Hindlimb muscle (tissue), 1 donor: ENCODE measurements around the gene TMEM179B. TPM values are rescaled to one million over a fixed set of nuclear protein-coding genes. Genes with fewer than 3 reads are reported as not detected.
A peak's percentile ranks its signal among the peaks of the same experiment; 100 is the strongest.
"Not testable (repeated sequence)": the region's sequence is repeated elsewhere in the genome, so short reads cannot be mapped to it uniquely, and the experiment has no call there.

Source experiments
- DNase-seq: peaks from one replicate; pipeline ENCODE4 v3.0.0-alpha.2; 2013
- polyA plus RNA-seq: library from polyadenylated mRNA; unstranded; fragments of 120-200 nt; gene quantifications from one replicate; pipeline ENCODE4 v1.2.1, GENCODE V29; 2013; ENCODE audit not compliant: insufficient read length

TMEM179B gene, protein sequence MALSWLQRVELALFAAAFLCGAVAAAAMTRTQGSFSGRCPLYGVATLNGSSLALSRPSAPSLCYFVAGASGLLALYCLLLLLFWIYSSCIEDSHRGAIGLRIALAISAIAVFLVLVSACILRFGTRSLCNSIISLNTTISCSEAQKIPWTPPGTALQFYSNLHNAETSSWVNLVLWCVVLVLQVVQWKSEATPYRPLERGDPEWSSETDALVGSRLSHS
- 29.2 TPM for polyA plus RNA-seq

DNA sequence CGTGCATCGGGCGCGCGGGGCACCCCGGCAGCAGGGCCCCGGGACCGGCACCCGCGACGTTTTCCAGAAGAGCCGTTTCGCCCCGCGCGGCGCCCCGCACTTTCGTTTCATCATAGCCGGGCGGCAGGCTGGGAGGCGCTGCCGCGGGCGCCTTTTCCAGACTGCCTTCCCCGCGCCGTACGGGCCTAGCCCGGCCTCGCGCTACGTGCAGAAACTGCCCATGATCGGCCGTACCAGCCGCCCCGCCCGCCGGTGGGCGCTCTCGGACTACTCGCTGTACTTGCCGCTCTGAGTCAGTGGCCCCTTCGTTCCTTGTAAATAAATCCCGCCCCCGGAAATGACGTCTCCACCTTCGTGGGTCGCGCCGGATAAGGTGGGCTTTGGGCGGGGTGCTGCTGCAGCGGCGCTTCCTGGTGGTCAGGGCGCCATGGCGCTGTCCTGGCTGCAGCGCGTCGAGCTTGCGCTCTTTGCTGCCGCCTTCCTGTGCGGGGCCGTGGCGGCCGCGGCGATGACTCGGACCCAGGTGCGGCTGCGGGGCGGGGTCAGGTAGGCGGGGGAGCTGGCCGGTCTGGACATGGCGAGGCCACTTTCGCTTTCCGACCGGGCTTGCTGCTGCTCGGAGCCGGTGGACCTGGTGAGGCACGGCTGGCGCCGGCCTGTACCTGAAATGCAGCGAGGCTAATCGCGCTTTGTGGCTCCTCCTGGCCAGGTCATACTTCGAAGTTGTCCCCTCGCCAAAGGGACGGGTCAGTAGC is at the start of gene TMEM179B:
Gene TMEM179B (plus strand): TSS at position 398 of the 755 bp plus-strand sequence. CDS start 30 bp downstream, at position 428.
- DNase-seq = peak; percentile 99

DNA sequence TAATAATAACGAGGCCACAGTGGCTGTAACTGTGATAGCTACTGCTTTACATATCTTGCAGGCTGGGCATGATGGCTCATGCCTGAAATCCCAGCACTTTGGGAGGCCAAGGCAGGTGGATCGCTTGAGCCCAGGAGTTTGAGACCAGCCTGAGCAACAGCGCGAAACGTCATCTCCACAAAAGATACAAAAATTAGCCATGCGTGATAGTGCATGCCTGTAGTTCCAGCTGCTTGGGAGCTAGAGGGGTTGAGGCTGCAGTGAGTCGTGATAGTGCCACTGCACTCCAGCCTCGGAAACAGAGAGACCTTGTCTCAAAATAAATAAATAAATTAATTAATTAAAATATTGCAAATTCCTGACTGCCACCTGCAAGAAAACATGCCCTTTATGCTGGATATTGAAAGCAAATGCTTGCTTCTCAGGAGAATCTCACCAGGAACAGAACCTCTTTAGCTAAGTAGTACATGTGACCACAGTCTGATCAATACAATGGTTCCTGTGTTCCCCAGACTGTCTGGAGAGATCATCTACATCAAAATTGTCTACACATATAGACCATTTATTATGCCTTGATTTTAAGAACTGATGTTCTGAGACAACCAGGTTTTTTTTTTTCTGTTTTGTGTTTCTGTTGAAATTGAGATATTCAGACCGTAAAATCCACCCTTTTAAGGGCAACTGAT is 39.6 kb upstream of the TMEM179B start:
- DNase-seq = no peak

DNA sequence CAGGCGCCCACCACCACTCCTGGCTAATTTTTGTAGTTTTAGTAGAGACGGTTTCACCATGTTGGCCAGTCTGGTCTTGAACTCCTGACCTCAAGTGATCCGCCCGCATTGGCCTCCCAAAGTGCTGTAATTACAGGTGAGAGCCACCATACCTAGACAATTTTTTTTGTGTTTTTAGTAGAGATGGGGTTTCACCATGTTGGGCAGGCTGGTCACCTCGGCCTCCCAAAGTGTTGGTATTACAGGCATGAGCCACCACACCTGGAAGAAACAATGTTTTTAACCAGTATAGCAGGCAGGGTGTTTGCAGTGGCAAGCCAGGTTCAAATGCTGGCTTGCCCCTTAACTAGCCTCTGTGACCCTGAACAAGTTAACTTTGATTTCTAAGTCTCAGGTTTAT is 37.3 kb upstream of the TMEM179B start:
- not testable (repeated sequence) for DNase-seq

DNA sequence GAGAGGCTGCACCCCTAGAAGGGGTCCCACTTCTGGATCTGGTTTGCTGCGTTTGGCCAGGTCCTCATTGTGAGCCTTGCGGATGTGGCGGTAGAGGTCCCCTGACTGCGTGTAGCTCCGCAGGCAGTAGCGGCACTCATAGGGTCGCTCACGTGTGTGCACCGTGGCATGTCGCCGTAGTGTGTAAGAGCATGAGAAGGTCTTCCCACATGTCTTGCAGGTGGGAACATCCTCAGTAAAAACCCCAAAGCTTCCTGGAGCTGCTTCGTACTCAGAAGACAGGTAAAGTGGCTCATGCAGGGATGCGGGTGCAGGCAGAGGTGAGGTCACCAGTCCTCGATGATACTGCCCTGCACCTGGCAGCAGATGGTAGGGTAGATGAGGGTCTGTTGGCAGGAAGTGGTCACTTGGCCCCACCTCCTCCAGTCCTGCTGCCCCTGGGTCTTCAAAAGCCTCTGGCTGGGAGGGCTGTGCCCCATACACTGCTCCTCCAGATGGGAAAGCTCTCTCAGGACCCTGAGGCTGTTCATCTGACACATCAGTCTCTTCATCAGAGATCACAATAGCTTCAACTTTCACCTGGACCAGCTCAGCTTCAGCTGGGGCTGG is 34.9 kb upstream of the TMEM179B start:
- no peak for DNase-seq

DNA sequence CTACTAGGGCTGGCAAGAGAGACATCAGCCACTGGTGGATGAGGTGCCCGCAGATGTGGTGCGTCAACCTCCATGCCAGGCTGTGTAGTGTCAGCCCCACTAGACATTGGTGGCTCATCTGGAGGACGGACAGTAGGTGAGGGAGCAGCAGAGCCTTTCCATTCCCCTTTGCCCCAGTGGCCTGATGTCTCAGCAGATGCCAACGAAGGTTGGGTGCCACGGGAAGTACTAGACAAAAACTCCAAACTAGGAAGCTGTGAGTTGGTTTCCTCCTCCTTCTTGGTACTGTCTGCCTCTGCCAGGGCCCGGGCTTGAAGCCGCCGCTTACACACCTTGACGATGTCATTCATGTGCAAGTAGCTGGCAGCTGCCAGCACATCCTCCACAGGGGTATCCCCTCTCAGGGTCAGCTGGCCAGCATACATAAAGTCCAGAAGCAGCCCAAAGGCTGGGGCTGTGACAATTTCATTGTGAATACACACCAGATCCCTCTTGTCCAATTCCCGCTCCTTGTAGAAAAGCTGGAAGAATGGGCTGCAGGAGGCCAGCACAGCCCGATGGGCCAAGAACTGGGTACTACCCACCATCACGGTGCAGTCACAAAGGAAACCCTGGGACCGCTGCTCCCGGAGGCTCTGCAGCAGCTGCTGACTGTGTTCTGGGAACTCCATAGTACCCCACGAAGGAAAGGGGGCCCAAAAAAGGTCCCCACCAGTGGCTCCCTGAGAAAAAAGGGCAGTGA is 34.0 kb upstream of the TMEM179B start:
- no peak for DNase-seq

DNA sequence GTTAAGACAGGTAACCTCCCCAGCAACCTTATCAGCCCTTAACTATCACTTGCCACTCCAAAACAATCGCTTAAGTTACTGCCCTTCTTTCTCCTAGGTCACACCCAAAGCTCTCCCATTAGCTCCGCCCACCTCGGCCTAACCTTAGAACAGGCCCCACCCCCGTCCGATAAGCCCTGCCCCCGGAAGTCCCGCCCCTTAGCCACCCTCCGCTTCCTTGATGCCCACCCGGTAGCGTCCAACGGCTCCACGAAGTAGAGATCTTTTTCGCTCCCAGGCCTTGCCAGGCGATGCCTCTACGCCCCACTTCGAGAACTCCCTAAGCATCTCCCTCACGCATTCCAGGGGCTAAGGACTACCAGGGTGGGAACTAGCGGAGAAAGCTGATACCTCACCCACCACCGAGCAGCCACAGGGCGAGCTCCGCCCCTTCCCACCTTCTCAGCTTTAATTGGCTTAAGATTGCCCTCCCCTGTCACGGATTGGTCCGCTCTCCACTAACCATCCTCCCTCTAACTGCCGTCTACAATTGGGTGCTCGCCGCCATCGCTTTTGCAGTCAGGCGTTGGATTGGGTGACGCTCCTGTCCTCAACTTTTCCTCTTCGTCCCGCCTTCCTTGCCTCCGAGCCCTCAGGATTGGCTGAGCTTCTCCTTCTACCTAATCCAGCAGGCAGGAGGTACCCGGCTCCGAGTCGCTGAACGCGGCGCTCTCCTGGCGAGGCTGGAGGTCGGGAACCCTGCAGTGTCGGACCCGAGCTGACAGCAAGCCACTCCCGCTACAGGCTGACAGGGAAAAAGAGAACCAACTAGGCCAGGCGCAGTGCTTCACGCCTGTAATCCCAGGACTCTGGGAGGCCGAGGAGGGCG is 33.2 kb upstream of the TMEM179B start, which contains the start of gene ZBTB3:
Gene ZBTB3 (minus strand): TSS at position 425 of the 868 bp plus-strand sequence. CDS start 496 bp downstream, outside the sequence.
- peak; percentile 97 for DNase-seq

DNA sequence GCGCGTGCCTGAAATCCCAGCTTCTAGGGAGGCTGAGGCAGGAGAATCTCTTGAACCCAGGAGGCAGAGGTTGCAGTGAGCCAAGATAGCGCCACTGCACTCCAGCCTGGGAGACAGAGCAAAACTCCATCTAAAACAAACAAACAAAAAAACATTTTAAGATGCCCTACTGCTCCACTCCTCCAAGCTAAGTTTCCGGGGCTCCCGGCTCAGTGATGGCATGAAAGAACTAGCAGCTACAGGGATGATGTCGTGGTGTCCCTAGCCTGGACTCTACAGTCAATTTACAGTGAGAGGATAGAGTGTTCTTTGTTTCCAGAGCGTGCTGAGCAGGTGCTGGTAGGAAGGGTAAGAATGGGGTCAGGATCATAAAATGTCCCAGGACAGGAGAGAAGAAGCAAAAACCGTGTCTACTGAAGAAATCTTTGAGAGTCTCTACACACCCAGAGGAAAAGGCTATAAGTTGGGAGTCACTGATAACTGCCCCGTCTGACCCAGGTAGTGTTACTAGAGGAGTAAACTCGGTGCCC is 32.1 kb upstream of the TMEM179B start:
- no peak for DNase-seq

DNA sequence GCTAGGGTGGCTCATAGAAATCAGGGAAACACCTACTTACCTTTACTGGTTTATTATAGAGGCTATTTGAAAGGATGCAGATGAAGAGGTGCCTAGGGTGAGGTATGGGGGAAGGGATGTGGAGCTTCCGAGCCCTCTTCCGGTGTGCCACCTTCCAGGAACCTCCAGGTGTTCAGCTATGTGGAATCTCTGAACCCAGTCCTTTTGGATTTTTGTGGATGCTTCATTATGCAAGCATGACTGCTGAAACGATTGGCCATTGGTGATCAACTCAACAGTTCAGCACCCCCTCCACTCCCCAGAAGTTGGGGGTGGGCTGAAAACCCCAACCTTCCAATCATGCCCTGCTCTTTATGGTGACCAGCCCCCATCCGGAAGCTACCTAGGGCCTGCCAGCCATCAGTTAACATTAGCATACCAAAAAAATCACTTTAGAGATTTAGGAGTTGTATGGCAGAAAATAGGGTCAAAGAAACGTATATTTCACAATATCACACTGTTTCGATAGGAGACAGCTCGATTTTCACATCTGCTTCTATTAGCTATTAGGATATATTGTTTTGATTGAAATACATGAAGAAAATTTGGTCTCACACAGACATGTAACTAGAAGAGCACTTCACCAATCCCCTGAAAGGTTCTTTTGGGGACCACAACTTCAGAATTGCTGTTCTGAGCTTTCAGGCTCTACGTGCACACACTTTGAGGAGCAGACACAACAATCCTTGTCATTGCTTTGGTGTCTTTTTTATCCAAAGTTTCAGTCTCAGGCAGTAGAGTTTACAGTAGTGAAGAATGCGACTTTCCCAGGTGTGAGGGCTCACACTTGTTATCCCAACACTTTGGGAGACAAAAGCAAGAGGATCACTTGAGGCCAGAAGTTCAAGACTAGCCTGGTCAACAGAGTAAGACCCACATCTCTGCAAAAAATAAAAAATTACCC is 29.1 kb upstream of the TMEM179B start:
- DNase-seq = no peak

DNA sequence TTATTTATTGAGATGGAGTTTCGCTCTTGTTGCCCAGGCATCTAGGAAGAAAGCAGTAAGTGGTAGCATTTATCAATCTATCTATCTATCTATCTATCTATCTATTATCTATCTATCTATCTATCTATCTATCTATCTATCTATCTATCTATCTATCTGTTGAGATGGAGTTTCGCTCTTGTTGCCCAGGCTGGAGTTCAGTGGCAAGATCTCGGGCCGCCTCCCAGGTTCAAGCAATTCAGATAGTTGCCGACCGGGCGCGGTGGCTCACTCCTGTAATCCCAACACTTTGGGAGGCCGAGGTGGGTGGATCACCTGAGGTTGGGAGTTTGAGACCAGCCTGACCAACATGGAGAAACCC is 26.4 kb upstream of the TMEM179B start:
- DNase-seq = not testable (repeated sequence)

DNA sequence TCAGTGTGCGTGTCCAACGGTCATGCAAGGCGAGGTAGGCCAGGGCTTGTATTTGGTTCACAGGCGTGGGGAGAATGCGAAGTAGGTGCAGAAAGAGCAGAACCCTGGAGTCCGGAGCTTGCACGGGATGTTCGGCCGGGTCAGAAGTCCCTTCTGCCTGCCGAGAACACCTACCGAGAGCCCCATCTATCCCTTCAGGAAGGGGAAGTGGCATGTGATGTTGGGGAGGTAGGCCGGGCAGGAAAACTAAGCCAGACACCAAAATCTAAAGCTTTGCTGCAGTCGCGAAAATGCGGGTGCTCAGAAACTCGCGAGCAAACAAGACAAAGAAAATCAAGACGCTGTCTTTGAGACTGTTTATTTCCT is 16.4 kb upstream of the TMEM179B start:
- DNase-seq = no peak

DNA sequence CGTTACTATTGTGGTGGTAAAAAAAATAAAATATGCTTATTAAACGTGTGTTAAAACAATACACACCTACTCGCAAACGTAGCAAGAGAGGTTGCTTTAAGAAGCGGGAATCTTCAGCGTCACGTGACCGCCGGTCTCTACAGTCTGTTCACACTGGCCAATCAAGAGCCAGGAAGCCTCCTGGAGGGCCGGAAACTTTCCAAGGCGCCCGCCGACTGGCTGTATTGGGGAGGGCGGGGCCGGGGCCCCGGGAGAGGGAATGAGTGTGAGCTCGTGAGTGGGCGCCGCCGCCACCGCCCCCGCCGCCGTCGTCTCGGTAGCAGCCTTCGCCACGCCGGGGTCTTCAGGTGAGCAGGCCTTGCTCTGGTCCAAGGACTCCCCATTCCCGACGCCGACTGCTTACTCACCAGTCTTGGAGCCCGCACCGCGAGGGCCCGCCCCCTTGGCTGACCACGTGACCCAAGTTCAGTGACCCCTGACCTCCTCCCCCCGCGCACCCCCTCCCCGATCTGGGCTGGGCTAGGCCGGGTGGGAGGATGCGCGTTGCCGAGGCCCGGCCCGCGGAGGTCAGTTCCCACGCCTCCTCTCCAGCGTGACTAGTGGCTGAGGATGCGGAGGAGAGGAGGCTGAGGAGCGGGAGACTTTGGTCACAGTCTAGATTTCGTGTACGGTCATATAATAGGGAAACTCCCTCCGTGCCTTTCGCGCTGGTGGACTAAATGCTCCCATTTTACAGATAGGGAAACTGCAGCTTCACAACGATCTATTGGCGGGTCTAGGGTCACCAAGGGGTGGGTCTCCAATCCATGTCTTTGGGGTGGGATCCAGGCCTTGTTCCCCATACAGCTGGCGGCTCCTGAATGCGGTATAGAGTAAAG is 15.8 kb upstream of the TMEM179B start, which contains the start of gene TAF6L:
Gene TAF6L (plus strand): TSS at position 253 of the 878 bp plus-strand sequence. CDS start 4,388 bp downstream, outside the sequence.
- peak; percentile 96 for DNase-seq

DNA sequence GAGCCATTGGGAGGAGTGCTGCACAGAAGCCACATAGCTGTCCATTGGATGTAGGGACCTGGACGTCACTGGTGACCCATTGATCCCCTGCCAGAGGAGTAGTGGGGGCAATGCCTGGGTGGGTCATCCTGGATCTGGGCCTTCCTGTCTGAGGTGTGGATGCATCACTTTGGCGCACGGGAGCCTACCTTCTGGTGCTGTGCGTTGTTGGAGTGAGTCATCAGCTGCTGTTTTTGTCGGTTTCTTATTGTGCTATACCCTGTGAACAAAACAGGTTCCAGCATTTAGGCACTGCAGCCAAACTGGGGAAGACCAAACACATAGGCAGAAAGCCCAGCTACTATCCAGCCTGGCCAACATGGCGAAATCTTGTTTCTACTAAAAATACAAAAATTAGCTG is 12.8 kb upstream of the TMEM179B start:
- DNase-seq = no peak

DNA sequence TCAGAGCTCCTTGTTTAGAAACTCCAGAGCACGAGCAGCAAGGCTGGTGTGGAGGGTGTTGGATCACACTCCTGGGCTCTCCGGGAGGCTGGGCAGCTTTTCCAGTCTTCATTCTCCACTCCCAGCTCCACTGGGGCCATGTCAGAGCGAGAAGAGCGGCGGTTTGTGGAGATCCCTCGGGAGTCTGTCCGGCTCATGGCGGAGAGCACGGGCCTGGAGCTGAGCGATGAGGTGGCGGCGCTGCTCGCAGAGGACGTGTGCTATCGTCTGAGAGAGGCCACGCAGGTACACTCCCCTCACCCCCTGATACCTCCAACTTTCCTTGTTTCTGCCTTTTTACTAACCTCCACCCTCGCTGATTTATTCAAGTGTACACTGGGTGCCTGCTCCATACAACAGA is 11.6 kb upstream of the TMEM179B start:
- no peak for DNase-seq

DNA sequence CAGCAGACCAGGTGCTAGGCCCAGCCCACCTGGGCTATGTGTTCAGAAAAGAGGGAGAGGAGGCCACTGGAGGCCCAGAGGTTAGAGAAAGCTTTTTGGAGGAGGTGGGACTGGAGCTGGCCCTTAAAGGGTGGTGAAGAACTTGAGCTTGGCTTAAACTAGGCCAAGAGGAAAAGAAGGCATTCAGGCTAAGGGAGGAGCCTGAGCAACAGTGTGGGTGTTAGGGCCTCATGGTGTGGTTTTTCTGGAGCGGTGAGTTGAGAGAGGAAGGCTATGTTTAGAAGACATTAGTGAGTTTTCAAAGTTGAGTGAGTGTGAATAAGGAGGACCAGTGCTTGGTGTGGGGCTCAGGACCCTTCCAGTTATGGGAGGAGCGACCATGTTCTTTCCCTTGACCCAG is 9.8 kb upstream of the TMEM179B start:
- DNase-seq = no peak

DNA sequence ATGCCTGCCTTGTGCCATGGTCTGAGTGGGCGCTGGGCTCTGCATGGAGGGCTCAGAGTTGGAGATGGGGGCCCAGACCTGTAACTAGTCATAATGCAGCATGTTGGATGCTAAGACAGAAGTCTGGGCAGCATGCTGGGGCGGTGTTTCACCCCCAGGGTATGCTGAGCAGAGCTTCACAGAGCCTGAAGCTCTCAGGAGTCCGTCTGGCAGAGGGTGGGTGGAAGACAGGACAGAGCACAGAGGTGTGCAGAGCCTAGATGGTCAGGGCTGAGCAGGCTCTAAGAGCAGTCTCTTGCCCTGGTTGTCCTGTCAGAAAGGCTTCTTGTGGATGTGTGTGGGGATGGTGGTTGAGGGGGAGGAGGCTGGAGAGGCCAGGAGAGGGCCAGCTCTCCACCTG is 8.8 kb upstream of the TMEM179B start:
- no peak for DNase-seq

DNA sequence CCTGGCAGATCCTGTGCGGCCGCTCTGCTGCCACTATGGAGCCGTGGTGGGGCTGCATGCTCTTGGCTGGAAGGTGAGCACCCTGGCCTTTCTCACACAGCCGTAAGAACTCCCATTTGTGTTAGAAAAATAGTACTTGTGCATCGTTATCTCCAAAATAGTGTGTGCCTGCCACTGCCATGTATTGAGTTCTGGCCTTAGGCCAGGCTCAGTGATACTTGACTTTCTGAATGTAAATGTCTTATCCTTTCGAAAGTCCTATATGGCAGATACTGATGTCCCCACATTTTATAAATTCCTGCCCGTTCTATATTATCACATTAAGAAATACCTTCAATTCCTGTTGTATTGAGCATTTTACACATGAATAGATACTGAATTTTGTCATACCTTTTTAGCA is 4.4 kb upstream of the TMEM179B start:
- no peak for DNase-seq

DNA sequence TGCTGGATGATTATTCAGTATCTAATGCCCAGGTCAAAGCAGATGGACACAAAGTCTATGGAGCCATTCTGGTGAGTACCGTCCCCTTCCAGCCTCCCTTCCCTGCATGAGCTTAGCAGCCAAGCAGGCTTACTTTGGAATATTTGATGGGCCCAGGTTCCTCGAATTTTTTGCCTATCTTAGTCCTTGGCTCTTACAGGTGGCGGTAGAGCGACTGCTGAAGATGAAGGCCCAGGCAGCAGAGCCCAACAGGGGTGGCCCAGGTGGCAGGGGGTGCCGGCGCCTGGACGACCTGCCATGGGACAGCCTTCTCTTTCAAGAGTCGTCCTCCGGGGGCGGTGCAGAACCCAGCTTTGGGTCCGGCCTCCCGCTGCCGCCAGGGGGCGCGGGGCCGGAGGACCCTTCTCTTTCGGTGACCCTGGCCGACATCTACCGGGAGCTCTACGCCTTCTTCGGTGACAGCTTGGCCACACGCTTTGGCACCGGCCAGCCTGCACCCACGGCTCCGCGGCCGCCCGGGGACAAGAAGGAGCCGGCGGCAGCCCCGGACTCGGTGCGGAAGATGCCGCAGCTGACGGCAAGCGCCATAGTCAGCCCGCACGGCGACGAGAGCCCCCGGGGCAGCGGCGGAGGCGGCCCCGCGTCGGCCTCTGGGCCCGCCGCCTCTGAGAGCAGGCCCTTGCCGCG is 741 bp upstream of the TMEM179B start:
- DNase-seq = peak; percentile 91

DNA sequence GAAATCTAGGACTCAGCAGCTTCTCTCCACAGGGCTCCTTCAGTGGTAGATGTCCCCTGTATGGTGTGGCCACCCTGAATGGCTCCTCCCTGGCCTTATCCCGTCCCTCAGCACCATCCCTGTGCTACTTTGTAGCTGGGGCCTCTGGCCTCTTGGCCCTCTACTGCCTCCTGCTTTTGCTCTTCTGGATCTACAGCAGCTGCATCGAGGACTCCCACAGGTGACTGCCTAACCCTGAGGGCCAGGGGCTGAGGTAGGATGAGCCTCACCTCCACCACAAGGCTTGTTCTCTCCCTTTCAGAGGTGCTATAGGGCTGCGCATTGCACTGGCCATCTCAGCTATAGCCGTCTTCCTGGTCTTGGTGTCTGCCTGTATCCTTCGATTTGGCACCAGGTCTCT is 1.8 kb downstream of the TMEM179B start:
- no peak for DNase-seq
